Effector CD4-positive, alpha-beta T cell (primary cell): ENCODE data around the gene VDR.

ENCODE experiments used
- DNase-seq: peaks from one replicate; pipeline ENCODE4 v3.0.0-alpha.2; 2020
- total RNA-seq: gene quantifications from one replicate; lab custom pipeline; 2026; lab: John Stamatoyannopoulos, UW

VDR gene
- total RNA-seq: 4.7 reads per million, percentile 18 among the genes with 10 or more reads in this experiment

DNA sequence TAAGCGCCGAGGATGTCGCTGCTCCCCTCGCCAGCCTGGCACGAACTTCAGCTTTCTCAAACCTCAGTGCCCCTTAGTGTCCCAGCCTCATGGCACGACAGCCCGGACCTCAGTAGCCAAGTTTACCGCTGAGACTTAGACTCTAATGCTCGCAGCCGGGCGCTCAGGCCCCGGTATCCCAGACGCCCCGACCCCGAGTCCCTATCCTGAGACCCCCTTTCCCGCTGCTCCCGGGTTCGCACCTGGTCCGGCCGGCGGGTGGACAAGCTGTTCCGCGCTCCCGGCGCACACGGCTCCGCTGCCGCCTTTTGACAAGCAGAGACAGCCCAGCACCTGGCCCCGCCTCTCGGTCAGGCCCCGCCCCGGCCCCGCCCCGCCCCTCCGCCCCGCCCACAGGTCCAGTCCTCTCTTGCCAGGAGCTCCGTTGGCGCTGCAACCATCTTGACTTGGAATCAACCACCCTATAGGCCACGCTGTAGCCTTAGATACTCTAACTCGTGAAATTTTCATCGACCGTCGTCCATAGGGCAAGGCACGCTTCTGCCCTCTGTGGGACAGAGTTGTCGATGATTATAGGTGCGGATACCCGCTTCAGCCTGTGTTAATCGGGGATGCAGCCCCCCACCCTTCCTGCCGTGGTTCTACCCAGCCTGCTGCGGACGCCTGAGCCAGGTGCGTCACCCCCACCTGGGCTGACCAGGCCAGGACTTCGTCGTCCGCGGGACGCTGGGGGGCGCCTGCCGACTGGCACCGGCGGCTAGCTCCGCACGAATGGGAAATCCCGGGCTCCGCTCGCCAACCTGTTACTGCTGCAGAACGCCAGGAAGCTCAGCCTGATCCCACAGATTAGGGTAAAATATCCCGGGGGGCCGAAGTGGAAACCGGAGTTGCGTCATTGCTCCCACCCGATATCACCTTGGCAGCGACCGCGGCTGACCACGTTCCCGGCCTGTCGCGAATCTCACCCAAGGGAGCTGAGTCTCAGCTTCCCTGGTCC lies at the start of gene VDR:
TSS of gene VDR (minus strand) at position 282 of the 997 bp plus-strand sequence. CDS start 25,881 bp downstream, outside the sequence.
- peak; percentile 55 for DNase-seq

DNA sequence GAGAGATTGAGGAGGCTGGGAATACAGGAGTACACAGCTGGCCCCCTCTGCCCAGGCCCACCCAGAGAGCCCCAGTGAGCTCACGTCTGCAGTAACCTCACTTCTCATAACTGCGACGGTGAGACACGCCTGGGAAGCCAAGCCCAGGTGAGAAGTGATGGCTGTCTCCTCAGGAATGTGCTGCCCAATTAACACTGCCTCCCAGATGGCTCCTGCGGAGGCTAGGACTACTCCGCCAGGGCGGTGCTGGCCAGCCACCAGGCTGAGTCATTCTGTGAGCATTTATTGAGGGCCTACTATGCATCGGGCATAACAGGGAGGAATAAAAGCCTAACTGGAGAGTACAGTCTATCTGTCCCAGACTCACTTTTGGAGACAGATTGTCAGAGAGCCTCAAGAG lies 49.3 kb upstream of the VDR start:
- no peak for DNase-seq

DNA sequence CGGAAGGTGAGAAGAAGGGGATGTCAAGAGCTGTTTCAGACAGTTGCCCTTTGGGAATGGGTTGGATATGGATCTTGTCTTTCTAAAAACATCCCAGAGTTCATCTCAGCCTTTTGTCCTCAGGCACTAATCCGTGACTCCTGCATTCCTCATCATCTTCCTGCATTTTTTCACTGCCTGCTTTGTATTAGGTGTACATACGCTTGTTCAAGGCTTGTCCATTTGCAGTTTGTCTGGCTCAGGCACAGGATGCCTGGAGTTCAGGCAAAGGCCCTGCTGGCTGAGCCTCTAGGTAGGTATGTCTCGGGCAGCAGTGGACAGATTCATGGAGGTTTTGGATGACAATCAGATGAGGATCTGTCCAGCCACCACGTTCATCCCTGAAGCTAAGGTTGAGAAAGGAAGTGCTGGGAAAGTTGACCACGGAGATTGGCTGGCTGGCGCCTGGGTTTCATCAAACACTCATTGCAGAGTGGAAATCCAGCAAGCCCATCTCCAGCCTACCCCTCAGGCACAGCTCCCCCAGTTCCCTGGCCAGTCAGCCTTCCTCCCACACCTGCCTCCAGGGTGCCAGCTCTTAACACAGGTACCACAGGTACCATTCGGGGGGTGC lies 46.2 kb upstream of the VDR start:
- DNase-seq: no peak

DNA sequence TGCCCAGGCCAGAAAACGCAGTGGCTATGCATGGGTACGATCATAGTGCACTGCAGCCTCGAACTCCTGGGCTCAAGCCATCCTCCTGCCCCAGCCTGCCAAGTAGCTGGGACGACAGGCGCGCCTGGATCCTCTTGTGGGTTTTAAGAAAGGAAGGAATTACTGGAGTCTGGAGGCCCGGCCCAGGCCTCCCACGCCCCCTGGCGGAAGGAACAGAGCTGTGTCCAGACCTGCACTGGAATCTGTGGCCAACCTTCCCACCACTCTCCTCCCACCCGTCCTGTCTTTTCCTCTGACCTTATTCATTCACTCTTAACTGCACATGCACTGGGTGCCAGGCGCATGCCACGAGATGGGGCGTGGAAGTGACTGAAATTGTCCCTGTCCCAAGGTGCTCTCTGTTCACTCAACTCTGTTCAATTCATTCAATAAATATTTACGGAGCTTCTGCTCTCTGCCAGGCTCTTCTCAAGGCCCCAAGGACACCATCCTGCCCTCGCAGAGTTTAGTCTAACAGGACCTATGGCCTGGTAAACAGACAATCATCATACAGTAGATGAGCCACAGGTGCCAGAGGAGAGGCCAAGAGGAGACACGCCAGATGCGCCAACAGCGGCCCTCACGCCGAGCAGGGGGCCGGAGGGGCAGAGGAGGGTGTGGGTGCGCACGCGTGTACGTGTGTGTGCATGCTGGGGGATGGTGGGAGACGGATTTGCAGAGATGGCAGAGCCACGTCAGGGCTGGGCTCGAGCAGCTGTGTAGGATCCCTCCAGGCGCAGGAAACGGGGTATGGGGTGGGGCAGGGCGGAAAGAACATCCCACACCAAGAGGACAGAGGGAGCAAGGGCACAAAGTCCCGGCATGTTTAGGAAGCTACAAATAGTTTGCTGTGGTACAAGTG lies 44.9 kb upstream of the VDR start:
- peak; percentile 38 for DNase-seq

DNA sequence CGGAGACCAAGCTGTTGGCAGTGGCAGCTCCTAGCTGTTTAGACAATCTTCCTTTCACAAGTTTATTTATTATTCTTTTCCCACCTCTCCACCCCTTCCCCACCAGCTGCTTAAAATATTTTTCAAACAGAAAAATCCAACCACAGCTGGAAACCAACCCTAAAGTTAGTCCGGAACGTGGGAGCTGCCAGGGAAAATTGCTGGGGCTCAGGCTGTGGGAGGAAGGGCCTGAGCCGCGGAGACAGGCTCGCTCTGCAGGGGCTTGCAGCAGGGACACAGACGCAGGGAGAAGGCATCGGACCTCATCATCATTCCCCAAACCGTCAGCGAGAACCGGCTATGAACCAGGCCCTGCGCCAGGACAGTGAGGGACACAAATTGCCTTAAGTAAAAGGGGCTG lies 42.5 kb upstream of the VDR start:
- no peak for DNase-seq

DNA sequence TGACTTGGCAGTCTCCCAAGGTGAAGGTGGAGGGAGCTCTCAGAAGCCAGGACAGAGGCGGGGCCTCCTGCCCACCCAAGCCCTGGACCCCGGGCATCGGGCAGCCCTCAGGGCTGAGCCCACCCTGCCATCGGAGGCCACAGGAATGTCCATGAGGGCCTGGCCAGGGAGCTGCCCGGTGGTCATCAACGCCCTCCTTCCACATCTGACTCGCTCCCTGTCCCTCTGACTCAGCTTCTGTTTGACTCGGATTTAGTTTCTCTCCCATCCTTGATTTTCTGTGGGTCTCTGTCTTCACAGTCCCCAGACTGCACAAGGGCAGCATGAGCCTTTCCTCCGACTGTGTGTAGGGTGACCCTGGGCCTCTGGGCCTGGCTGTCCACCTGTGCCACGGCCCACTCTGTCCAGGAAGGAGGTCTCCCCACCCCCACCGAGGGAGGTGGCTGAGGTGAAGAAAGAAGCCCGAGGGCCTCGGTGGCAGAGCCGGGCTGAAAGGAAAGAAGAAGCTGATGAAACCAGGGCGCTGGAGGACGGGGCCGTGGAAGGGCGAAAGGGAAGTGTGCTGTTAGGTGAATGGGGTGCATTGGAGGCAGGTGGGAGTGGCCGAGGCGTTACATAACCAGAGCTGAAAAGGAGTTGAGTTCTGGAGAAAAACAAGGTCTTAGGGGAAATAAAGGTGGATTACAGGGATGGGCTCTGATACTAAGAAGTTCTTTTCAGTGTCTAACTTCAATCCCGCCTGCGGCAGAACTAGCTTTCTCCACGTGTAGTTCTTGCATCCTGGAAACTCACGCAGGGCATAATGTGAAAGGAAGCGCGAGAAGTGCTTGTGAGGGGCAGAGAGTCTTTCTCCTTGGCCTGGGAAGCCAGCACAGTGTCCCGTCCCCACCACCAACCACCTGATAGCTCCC lies 41.9 kb upstream of the VDR start:
- DNase-seq: no peak

DNA sequence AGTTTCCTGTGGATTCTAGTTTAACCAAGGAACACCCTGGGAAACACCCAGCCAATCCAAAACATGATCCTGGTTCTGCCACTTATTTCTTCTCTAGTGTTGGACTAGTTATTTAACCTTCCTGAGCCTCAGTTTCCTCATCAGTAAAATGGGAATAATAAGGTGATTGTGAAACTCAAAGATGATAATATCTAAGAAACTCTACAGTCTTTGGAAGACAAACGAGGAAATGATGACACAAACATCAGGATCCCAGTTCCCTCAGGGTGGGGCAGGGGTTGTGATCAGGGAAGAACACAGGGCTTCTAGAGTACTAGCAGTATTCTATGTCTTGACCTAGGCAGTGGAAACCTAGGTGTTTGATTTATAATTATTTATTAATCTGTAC lies 40.5 kb upstream of the VDR start:
- no peak for DNase-seq

DNA sequence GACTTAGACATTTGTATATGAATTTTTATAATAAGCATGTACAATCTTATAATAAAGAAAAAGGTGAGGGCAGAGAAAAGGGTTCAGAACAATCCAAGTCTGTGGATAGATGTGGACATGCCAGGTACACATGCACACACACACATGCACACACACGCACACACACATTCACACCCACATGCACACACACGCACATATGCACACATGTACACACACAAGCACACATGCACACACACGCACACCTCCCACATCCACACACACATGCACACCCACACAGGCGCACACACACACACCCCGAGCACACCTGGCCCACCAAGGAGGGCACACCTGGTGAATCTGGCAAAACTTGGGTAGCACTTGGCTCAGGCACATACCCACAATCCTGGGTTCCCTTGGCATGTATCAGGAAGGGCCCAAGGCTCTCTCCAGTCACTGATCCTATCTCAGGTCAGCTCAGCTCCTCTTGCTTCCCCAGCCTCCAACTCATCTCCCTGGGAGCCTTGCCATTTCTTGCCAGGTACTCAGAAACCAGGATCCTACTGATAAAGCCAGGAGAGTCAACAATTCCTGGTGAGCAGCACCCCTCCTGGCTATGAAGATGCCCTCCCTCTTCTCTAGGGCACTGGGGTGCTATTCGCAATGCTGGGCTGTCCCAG lies 40.0 kb upstream of the VDR start:
- DNase-seq: no peak

DNA sequence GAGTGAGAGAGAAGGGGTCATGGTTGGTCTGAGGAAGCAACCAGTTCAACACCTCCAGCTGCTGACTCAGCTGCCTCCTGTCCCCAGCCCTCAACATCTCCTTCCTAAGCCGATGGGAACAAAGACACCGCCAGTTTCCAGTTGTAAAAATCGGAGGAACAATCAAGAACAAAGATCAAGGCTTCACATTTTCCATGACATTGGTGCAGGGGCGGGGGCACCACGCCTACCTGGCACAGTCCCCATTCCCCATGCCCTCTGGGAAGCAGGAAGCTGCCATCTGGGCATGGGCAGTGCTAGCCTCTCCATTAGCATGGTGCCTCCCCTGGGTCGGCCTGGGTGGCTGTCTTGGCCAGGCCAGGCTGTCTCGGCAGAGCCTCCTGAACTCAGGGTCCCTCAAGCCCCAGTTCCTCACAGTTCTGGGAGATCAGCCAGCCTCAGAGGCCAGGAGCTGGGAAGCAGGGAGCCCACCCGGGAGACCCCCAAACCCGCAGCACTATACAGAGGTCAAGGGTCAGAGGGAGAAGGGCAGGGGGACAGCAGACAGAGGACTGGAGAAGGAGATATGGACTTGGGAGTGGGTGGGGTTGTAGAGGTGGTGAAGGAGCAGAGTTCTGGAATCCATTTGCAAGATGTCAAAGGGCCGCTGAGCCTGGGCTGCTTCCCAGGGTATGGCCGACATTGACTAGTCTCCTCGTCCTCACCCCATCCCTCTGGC lies 39.0 kb upstream of the VDR start:
- DNase-seq: no peak

DNA sequence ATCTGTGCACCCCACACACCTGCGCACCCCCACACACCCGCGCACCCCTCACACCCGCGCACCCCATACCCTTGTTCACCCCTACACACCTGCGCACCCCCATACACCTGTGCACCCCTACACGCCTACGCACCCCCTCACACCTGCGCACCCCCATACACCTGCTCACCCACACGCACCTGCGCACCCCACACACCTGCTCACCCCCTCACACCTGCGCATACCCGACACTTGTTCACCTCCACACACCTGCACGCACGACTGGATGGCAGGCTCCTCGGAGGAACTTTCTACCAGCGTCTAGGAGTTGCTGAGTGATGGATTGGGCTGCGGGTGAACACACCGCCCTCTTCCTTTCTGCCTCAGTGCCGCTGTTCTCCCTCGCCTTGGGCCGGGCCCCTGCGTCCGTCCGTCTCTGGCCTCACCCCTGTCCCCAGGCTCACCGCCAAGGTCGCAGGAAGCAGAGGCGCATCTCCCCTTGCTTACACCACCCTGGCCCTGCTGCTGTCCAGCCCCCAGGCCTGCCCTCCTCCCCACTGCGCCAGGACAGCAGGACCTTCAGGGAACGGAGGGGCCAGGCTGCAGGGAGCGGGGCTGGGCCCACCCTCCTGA lies 37.9 kb upstream of the VDR start:
- no peak for DNase-seq

DNA sequence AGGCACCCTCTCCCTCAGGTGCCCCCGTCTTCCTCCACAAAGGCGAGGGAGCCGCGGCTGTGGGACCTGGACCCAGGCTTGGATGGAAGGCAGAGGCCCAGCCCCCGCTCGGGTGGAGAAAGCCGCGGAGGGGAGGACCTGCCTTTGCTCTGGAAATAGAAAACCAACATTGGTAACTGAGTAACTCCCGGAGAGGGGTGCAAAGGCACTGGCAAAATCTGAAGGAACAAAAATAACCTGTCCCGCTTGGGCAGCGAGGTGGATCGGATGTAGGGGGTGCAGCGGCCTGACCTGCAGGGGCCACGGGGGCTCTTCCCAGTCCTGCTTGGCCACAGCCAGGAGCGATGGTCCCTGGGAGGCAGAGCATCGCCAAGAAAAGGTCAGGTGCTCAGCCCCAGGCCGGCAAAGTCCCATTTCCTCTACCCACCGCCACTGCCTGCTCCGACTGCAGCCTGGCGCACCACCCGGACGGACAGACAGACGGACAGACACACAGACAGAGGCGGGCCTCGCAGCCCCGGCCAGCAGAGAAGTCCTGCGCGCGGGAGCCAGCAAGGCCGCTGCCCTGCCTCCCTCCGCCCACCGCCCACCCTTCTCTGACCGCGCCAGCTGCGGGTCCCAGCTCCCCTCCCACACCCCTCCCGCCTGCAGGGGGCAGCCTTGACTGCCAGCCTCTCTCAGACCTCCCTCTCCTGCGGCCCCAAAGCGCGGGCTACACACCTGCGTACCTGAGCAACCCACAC lies 37.2 kb upstream of the VDR start:
- peak; percentile 20 for DNase-seq

DNA sequence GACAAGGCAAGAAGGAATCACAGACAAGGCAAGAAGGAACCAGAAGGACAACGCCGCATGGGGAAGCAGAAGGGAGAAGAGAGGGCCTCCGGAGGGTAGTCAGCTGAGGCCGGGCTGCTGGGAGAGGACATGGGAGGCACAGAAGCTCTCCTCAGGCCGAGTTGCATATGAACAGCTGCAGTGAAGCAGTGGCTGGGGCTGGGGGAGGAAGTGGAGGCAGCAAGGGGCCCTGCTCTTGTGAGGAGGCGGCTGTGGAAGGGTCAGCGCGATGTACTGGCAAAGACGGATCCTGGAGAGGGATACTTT lies 36.6 kb upstream of the VDR start:
- no peak for DNase-seq

DNA sequence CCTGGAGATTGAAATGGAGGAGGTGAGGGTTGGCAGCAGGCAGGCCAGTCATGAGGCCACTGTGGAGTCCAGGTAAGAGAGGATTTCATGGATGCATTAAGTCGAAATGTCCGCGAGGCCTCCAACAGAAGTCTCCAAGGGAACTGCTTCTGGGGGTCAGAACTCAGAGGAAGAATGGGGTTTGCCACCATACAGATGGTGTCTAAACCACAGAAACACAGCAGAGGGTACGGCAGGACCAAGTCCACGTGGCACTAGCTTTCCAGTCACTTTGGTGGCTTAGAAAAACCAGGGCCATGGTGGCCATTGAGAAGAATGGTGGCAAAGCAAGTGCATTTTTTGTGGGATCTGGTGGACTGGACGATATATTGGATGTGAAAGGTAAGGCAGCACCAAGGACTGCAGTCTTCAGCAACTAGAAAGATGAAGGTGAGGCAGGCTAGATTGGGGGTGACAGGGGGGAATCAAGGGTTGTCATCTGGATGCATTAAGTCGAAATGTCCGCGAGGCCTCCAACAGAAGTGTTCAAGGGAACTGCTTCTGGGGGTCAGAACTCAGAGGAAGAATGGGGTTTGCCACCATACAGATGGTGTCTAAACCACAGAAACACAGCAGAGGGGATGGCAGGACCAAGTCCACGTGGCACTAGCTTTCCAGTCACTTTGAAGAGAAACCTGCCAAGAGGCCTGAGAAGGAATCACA lies 36.1 kb upstream of the VDR start:
- no peak for DNase-seq

DNA sequence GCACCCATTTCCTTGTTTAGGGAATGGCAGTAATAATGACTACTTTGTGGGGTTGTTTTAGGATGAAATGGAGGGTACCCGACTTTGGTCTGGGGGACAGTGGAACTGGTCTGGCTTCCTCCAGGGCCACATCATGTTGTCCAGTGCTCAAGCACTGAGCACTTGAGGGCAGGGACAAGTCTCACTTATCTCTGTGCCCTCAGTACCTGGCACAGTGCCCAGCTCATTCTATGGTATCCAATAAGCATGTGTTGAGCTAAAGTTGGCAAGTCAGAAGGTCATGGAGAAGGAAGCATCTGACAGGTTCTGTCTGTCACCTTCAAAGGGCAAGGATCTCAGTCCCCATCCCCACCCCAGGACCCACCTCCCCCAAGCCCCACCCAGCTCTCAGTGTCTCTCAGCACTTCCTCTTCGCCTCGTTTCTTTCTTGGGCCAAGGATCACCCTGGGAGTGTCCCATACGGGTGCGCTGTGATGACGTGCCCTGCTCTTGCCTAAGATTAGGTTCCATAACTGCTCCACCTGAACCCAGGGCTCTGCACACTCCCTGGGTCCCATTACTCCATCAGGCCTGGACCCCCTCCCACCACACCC lies 34.3 kb upstream of the VDR start:
- no peak for DNase-seq

DNA sequence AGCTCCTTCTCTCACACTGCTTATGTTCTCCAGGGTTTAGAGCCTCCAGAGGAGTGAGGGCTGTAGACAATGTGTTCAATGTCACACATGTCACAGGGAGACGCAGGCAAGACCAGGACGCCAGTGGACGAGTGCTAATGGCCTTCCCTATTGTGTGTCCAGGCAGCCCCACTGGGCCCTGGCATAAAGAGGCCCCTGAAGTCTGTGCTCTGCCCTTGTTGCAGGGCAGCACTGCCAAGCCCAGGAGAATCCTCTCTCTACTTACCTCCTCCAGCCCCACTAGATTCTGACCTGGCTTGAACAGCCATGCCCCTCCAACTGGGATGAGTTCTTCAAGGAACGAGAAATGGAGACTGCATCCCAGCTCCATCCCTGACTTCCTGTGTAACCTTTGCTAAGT lies 33.8 kb upstream of the VDR start:
- DNase-seq: no peak

DNA sequence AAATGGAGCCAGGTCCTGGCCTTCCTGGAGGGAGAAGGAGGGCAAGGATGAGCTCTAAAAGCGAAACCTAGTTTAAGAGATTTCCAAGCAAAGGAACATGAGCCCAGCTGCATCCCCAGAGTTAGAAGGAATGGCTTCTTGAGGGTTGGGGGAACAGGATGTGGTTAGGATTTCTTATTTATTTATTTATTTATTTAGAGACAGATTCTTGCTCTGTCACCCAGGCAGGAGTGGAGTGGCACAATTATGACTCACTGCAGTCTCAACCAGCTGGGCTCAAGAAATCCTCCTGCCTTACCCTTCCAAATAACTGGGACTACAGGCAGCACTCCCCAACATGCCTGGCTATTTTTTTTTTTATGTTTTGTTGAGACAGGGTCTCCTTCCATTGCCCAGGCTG lies 33.3 kb upstream of the VDR start:
- DNase-seq: no peak

DNA sequence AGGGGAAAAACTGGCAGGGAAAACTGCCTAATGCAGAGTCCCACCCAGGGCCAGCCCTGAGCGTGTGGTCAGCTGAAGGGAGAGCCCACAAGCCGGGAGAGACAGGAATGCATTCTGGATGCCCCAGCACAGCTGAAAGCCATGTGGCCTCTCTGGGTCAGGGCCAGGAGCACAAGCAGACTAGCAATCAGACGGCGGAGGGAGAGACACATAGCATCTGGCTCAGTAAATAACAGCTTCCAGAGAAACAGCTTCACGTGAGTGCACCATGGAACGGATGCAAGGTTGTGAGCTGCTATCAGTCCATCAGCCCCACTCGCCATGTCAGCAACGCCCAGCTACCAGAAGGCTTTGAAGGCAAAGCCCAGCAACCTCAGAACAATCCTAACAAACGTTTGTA lies 30.4 kb upstream of the VDR start:
- no peak for DNase-seq

DNA sequence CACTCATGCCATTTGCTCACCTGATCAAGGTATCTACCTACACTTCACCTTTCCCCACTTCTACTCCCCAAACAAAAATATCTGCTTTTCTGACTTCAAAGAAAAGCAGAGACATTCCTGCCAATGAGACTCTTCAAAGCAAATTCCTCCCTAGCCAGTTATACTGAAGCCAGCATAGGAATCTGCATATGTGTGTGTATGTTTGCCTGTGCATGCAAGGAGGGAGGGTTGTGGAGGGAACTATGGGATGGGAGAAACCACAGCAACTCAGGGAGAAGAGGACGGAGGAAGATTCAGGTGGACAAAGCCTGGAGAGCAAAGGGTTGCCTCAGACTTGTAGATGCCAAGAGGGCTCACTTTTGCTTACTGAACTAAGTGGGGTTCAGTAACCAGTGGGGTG lies 26.4 kb upstream of the VDR start:
- no peak for DNase-seq

DNA sequence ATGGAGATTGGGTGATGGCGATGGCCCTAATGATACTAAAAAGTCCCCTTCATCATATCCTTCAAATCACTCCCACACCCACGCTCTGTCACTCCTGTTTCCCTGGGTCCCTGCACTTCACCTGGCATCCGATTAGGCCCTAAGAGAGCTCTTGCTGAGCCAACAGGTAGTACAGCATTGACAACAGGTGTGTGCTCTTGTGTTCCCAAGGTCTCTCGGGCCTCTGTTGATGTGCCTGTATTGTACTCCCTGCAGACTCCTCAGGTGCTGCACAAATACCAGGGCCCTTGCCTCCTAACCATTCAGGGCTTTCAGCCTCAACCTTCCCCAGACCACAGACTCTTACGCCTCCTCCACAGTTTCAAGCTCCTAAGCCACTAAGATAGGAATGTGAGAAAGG lies 25.8 kb upstream of the VDR start:
- no peak for DNase-seq
